Breast epithelium (tissue), 3 donors: ENCODE measurements around the gene LST1.

ENCODE experiments used
- CTCF ChIP-seq, 3 donors: fragments of 450-650 bp; IDR thresholded peaks; one replicate each; pipeline ENCODE4 v1.5.1; 2016 to 2017; ENCODE audit warnings: antibody characterized with exemption in 3 of 3, mild to moderate bottlenecking in 3 of 3, moderate library complexity in 3 of 3
- POLR2A ChIP-seq: fragments of 450-650 bp; IDR thresholded peaks from one replicate; pipeline ENCODE4 v1.6.1; 2016; ENCODE audit warnings: antibody characterized with exemption, mild to moderate bottlenecking, moderate library complexity
- POLR2AphosphoS5 ChIP-seq, 3 donors: sonication (generic); formaldehyde crosslinking; IDR thresholded peaks; one replicate each; pipeline ENCODE4 v1.6.1; 2017; ENCODE audit warnings: antibody characterized with exemption in 3 of 3

DNA sequence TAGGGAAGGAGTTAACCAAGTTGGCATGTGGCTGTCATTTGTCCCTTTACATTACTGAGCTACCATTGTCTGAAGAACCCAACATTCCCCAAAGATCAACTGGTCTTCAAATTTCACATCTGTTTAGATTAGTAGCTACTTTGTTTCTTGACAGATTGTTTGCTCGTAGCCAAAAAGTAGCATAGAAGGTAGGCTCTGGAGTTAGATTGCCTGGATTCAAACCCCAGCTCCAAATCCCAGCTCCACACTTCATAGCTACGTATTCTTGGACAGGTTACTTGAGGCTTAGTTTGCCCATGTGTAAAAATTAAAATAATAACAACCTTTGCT, 37.6 kb upstream of the LST1 start:
- TF ChIP-seq CTCF (IDR thresholded peaks at IDR 0.05) (no peak), POLR2AphosphoS5 (IDR thresholded peaks at IDR 0.05) (no peak), POLR2A (no peak)
